ENCODE data around the gene CD99.
"Not testable (repeated sequence)": the region's sequence is repeated elsewhere in the genome, so short reads cannot be mapped to it uniquely, and the experiment has no call there.

CD99 gene

GRCh38 chrX:2690856-2691542 is at the start of gene CD99:
CD99 (plus strand) TSS chrX:2691295; CDS start chrX:2691361, 66 bp downstream.
- no peak for DNase-seq

- DNase-seq: no peak
These were observed 48.9 kb upstream of the CD99 start for GRCh38 chrX:2642146-2642545.

GRCh38 chrX:2642791-2643190 is 48.3 kb upstream of the CD99 start:
- no peak for DNase-seq

- DNase-seq: no peak
These were observed 47.2 kb upstream of the CD99 start for GRCh38 chrX:2643880-2644279.

- no peak for DNase-seq
These were observed 45.5 kb upstream of the CD99 start for GRCh38 chrX:2645563-2645962.

GRCh38 chrX:2647627-2648026 is 43.5 kb upstream of the CD99 start:
- DNase-seq: no peak

GRCh38 chrX:2650037-2650436 is 41.1 kb upstream of the CD99 start:
- DNase-seq: no peak

GRCh38 chrX:2650865-2651264 is 40.2 kb upstream of the CD99 start:
- no peak for DNase-seq

- no peak for DNase-seq
These were observed 39.0 kb upstream of the CD99 start for GRCh38 chrX:2652106-2652505.

GRCh38 chrX:2654436-2655340 is 36.4 kb upstream of the CD99 start:
- DNase-seq: no peak

- DNase-seq: no peak
These were observed 34.7 kb upstream of the CD99 start for GRCh38 chrX:2656257-2656836.

- no peak for DNase-seq
These were observed 33.5 kb upstream of the CD99 start for GRCh38 chrX:2657532-2658113.

- no peak for DNase-seq
These were observed 32.4 kb upstream of the CD99 start for GRCh38 chrX:2658585-2659292.

GRCh38 chrX:2662586-2662985 is 28.5 kb upstream of the CD99 start:
- DNase-seq: no peak

- no peak for DNase-seq
These were observed 26.6 kb upstream of the CD99 start for GRCh38 chrX:2664502-2664901.

- DNase-seq: no peak
These were observed 25.4 kb upstream of the CD99 start for GRCh38 chrX:2665387-2666304.

GRCh38 chrX:2666491-2666890 is 24.6 kb upstream of the CD99 start:
- no peak for DNase-seq

GRCh38 chrX:2670978-2671377 is 20.1 kb upstream of the CD99 start:
- no peak for DNase-seq

- DNase-seq: no peak
These were observed 19.0 kb upstream of the CD99 start for GRCh38 chrX:2672084-2672483.

- no peak for DNase-seq
These were observed 17.5 kb upstream of the CD99 start for GRCh38 chrX:2673611-2674010.

- DNase-seq: not testable (repeated sequence)
These were observed 15.4 kb upstream of the CD99 start for GRCh38 chrX:2675657-2676200.

Data from NCI-H510A (cell line).